Uterus (tissue), 4 donors: ENCODE data around the gene NCLN. TPM values are rescaled to one million over a fixed set of nuclear protein-coding genes. Genes with fewer than 3 reads are reported as not detected.

Experiments
- DNase-seq, 2 donors: peaks; one replicate each; pipeline ENCODE4 v3.0.0-alpha.2; 2019 to 2020
- H3K27ac ChIP-seq, 2 donors: fragments of 200-600 bp; sonication (generic); 1 replicate in 1 of 2; 2 replicates in 1 of 2; pipeline ENCODE4 v1.5.1; 2016 to 2018
- H3K27me3 ChIP-seq, 2 donors: fragments of 200-600 bp; sonication (generic); one replicate each; pipeline ENCODE4 v1.5.1; 2018 to 2019; ENCODE audit warnings: control low read depth in 1 of 2
- H3K36me3 ChIP-seq, 2 donors: fragments of 200-600 bp; sonication (generic); one replicate each; pipeline ENCODE4 v1.5.1; 2019; ENCODE audit warnings: control low read depth in 1 of 2
- H3K4me1 ChIP-seq, 2 donors: fragments of 200-600 bp; sonication (generic); one replicate each; pipeline ENCODE4 v1.5.1; 2018 to 2019; ENCODE audit warnings: control low read depth in 1 of 2
- H3K4me3 ChIP-seq, 2 donors: fragments of 200-600 bp; sonication (generic); 1 replicate in 1 of 2; 2 replicates in 1 of 2; pipeline ENCODE4 v1.5.1; 2018 to 2019; ENCODE audit warnings: mild to moderate bottlenecking in 1 of 2
- H3K9me3 ChIP-seq, 2 donors: fragments of 200-600 bp; sonication (generic); one replicate each; pipeline ENCODE4 v1.5.1; 2019; ENCODE audit warnings: control low read depth in 1 of 2
- POLR2A ChIP-seq, 2 donors: fragments of 450-650 bp; IDR thresholded peaks; one replicate each; pipeline ENCODE4 v1.6.1; 2016; ENCODE audit warnings: antibody characterized with exemption in 2 of 2, mild to moderate bottlenecking in 1 of 2, moderate library complexity in 1 of 2
- intact Hi-C: fragments of 100-400 bp; cut with DNase I; formaldehyde crosslinking; loops from one replicate; pipeline ENCODE4 v1.15.1; 2023; ENCODE audit warnings: low total_unique reads
- total RNA-seq, 4 donors: library from RNA; depleted of rRNA in 3 of 4; stranded (reverse); fragments of >200 nt in 3 of 4; gene quantifications; one replicate each; pipeline versions ENCODE4 v1.1.0 to v1.2.4, GENCODE V29; 2014 to 2023
- TF ChIP-seq, protein P1 (sequence below), 4 experiments: fragments of 200-600 bp in 2 of 4; fragments of 450-650 bp in 2 of 4; sonication (generic) in 2 of 4; IDR thresholded peaks; one replicate each; pipeline ENCODE4 v1.5.1; 2016 to 2019; ENCODE audit warnings: antibody characterized with exemption in 4 of 4, mild to moderate bottlenecking in 2 of 4, moderate library complexity in 1 of 4
- donor health status: DM: yes; HTN: yes; CAD: no.

NCLN gene, protein sequence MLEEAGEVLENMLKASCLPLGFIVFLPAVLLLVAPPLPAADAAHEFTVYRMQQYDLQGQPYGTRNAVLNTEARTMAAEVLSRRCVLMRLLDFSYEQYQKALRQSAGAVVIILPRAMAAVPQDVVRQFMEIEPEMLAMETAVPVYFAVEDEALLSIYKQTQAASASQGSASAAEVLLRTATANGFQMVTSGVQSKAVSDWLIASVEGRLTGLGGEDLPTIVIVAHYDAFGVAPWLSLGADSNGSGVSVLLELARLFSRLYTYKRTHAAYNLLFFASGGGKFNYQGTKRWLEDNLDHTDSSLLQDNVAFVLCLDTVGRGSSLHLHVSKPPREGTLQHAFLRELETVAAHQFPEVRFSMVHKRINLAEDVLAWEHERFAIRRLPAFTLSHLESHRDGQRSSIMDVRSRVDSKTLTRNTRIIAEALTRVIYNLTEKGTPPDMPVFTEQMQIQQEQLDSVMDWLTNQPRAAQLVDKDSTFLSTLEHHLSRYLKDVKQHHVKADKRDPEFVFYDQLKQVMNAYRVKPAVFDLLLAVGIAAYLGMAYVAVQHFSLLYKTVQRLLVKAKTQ
- total RNA-seq = 10 to 100 TPM; 19.2 to 37.3 (median 28.2) TPM

GRCh38 chr19:3185461-3186159 lies at the start of gene NCLN:
Gene NCLN, plus strand, starts transcription at chr19:3185930. Its CDS starts 101 bp downstream, at chr19:3186031.
- intact Hi-C loops = no loop called here
- no peaks in the 10 kb centered on the region for H3K27me3 ChIP-seq
- H3K36me3 ChIP-seq = no peaks in the 10 kb centered on the region
- peak in 1 of 2 donors; percentile 65 for TF ChIP-seq POLR2A (IDR thresholded peaks at IDR 0.05)
- TF ChIP-seq, protein P1, sequence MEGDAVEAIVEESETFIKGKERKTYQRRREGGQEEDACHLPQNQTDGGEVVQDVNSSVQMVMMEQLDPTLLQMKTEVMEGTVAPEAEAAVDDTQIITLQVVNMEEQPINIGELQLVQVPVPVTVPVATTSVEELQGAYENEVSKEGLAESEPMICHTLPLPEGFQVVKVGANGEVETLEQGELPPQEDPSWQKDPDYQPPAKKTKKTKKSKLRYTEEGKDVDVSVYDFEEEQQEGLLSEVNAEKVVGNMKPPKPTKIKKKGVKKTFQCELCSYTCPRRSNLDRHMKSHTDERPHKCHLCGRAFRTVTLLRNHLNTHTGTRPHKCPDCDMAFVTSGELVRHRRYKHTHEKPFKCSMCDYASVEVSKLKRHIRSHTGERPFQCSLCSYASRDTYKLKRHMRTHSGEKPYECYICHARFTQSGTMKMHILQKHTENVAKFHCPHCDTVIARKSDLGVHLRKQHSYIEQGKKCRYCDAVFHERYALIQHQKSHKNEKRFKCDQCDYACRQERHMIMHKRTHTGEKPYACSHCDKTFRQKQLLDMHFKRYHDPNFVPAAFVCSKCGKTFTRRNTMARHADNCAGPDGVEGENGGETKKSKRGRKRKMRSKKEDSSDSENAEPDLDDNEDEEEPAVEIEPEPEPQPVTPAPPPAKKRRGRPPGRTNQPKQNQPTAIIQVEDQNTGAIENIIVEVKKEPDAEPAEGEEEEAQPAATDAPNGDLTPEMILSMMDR (IDR thresholded peaks at IDR 0.05) = no peak
- no peaks in the 10 kb centered on the region for H3K9me3 ChIP-seq
- H3K4me1 ChIP-seq = peaks cover 0 to 16% of the 10 kb centered on the region in 2 donors
- peak within 1 kb of the TSS; percentile 56 to 99 for H3K4me3 ChIP-seq
- H3K27ac ChIP-seq = peak within 1 kb of the TSS; percentile 84 to 88
- peak; percentile 95 for DNase-seq

GRCh38 chr19:3135961-3136683 lies 49.6 kb upstream of the NCLN start, which contains the start of gene GNA15:
Gene GNA15, plus strand, starts transcription at chr19:3136033. Its CDS starts 418 bp downstream, at chr19:3136451.
- Histone ChIP-seq H3K4me1 (peaks cover 0 to 5% of the 10 kb centered on the region in 2 donors), H3K36me3 (no peaks in the 10 kb centered on the region), H3K9me3 (no peaks in the 10 kb centered on the region), H3K27me3 (no peaks in the 10 kb centered on the region), H3K27ac (peak within 1 kb of the TSS; percentile 30 to 53), H3K4me3 (no peak within 1 kb of the TSS)
- intact Hi-C loops = no loop called here
- DNase-seq = no peak
- TF ChIP-seq, protein P1 (IDR thresholded peaks at IDR 0.05) = no peak
- TF ChIP-seq POLR2A (IDR thresholded peaks at IDR 0.05) = no peak

- DNase-seq = no peak
- H3K9me3 ChIP-seq = no peaks in the 10 kb centered on the region
- H3K36me3 ChIP-seq = no peaks in the 10 kb centered on the region
- H3K27me3 ChIP-seq = no peaks in the 10 kb centered on the region
- intact Hi-C loops = no loop called here
- TF ChIP-seq, protein P1 (IDR thresholded peaks at IDR 0.05) = no peak
- TF ChIP-seq POLR2A (IDR thresholded peaks at IDR 0.05) = no peak
- H3K4me1 ChIP-seq = peaks cover 0 to 5% of the 10 kb centered on the region in 2 donors
- peak overlapping the region; percentile 30 to 53 for H3K27ac ChIP-seq
- H3K4me3 ChIP-seq = no peak overlapping the region
Observed at GRCh38 chr19:3136684-3137055, 49.1 kb upstream of the NCLN start.

DNA sequence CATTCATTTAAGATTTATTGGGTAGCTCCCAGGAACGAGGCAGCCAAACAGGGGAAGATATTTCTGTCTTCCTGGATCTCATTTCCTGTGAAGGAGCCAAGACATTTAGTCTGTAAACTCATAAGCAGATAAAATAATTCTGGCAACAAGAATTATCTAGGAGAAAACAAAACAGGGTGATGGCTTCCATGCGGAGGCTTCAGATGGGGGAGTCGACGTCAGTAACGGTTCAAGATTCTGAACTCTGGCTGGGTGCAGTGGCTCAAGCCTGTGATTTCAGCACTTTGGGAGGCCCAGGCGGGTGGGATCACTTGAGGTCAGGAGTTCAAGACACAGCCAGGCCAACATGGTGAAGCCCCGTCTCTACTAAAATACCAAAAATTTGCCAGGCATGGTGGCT lies 48.6 kb upstream of the NCLN start:
- peak overlapping the region; percentile 30 to 53 for H3K27ac ChIP-seq
- DNase-seq = peak in 1 of 2 donors; percentile 49
- H3K4me3 ChIP-seq = no peak overlapping the region
- intact Hi-C loops = no loop called here
- TF ChIP-seq, protein P1 (IDR thresholded peaks at IDR 0.05) = no peak
- TF ChIP-seq POLR2A (IDR thresholded peaks at IDR 0.05) = no peak
- H3K27me3 ChIP-seq = no peaks in the 10 kb centered on the region
- peaks cover 0 to 5% of the 10 kb centered on the region in 2 donors for H3K4me1 ChIP-seq
- H3K36me3 ChIP-seq = no peaks in the 10 kb centered on the region
- H3K9me3 ChIP-seq = no peaks in the 10 kb centered on the region
